IMR-90 (cell line): ENCODE data around the gene CDKAL1. TPM values are rescaled to one million over a fixed set of nuclear protein-coding genes. Genes with fewer than 3 reads are reported as not detected.

ENCODE experiments used
- ATAC-seq: fragments of 200-7000 bp; cut with Tn5 transposase; 2 replicates; pipeline ENCODE4 v1.9.1; 2020; ENCODE audit warnings: low read depth, mild to moderate bottlenecking, moderate library complexity
- BruUV-seq: library from RNA; stranded (reverse); fragments of 400-500 nt; replicated peaks from 2 replicates; lab custom pipeline; 2021; lab: Mats Ljungman, UMichigan
- CTCF ChIA-PET: fragments of 300-600 bp; formaldehyde crosslinking; extraction: SDS; loops from one replicate; lab custom pipeline; 2021; ENCODE audit warnings: antibody characterized with exemption; lab: Yijun Ruan, JAX
- POLR2A ChIA-PET: fragments of 300-600 bp; sonication (Branson Sonifier 250); formaldehyde crosslinking; loops from one replicate; lab custom pipeline; 2022; ENCODE audit warnings: antibody characterized with exemption; ENCODE audit not compliant: unreplicated experiment; lab: Charles Lee
- DNase-seq: peaks from one replicate; pipeline ENCODE4 v3.0.0; 2013
- H2AFZ ChIP-seq: replicated peaks from 2 replicates; pipeline ENCODE3; 2013; ENCODE audit warnings: low read length, mild to moderate bottlenecking; ENCODE audit not compliant: poor library complexity
- H2AK5ac ChIP-seq: 2 replicates; pipeline ENCODE4 v1.6.1; 2013; ENCODE audit warnings: low read depth, low read length, inconsistent platforms
- H2AK9ac ChIP-seq: replicated peaks from 2 replicates; pipeline ENCODE3; 2013; ENCODE audit warnings: mild to moderate bottlenecking, low read depth, low read length, moderate library complexity; ENCODE audit not compliant: poor library complexity
- H2BK120ac ChIP-seq: 2 replicates; pipeline ENCODE4 v1.6.1; 2013; ENCODE audit warnings: low read depth, low read length, inconsistent platforms
- H2BK15ac ChIP-seq: 3 replicates; pipeline ENCODE4 v1.6.1; 2013; ENCODE audit warnings: low read depth, low read length, inconsistent platforms
- H2BK20ac ChIP-seq: 2 replicates; pipeline ENCODE4 v1.6.1; 2013; ENCODE audit warnings: low read depth, mild to moderate bottlenecking, inconsistent platforms, low read length, moderate library complexity
- H2BK5ac ChIP-seq: 2 replicates; pipeline ENCODE4 v1.6.1; 2013; ENCODE audit warnings: mild to moderate bottlenecking, low read depth, low read length, inconsistent platforms; ENCODE audit not compliant: poor library complexity, severe bottlenecking
- H3K14ac ChIP-seq: replicated peaks from 2 replicates; pipeline ENCODE4 v1.6.1; 2013; ENCODE audit warnings: low read depth, low read length, inconsistent platforms
- H3K18ac ChIP-seq: 2 replicates; pipeline ENCODE4 v1.6.1; 2013; ENCODE audit warnings: low read depth, low read length, control low read depth
- H3K23ac ChIP-seq: 2 replicates; pipeline ENCODE4 v1.6.1; 2013; ENCODE audit warnings: low read depth, low read length, inconsistent platforms
- H3K27ac ChIP-seq: 2 replicates; pipeline ENCODE4 v1.5.1; 2013; ENCODE audit warnings: mild to moderate bottlenecking, control low read depth, low read length; ENCODE audit not compliant: insufficient read depth
- H3K27me3 ChIP-seq: 2 replicates; pipeline ENCODE4 v1.6.1; 2013; ENCODE audit warnings: low read length; ENCODE audit not compliant: control insufficient read depth, insufficient read depth
- H3K36me3 ChIP-seq: 2 replicates; pipeline ENCODE4 v1.6.1; 2013; ENCODE audit warnings: low read length, mixed read lengths; ENCODE audit not compliant: control insufficient read depth, insufficient read depth
- H3K4ac ChIP-seq: 2 replicates; pipeline ENCODE4 v1.6.1; 2013; ENCODE audit warnings: low read depth, low read length, inconsistent platforms
- H3K4me1 ChIP-seq: 2 replicates; pipeline ENCODE4 v1.6.1; 2013; ENCODE audit warnings: low read length, mixed read lengths; ENCODE audit not compliant: control insufficient read depth, insufficient read depth
- H3K4me2 ChIP-seq: 2 replicates; pipeline ENCODE4 v1.6.1; 2013; ENCODE audit warnings: low read depth, mild to moderate bottlenecking, control low read depth, low read length, moderate library complexity
- H3K4me3 ChIP-seq: 2 replicates; pipeline ENCODE4 v1.5.1; 2013; ENCODE audit warnings: low read depth, mild to moderate bottlenecking, control low read depth, low read length, moderate library complexity; ENCODE audit not compliant: insufficient read depth
- H3K56ac ChIP-seq: 2 replicates; pipeline ENCODE4 v1.6.1; 2013; ENCODE audit warnings: low read length, inconsistent platforms; ENCODE audit not compliant: insufficient read depth; ENCODE audit errors: extremely low read depth
- H3K79me1 ChIP-seq, 2 experiments: 2 replicates each; pipeline ENCODE4 v1.6.1; 2013; ENCODE audit warnings: low read length in 2 of 2, inconsistent platforms in 1 of 2, low read depth in 1 of 2
- H3K9ac ChIP-seq: 2 replicates; pipeline ENCODE4 v1.6.1; 2013; ENCODE audit warnings: low read depth, low read length, control low read depth
- H3K9me1 ChIP-seq: 2 replicates; pipeline ENCODE4 v1.6.1; 2013; ENCODE audit warnings: low read length, inconsistent platforms; ENCODE audit not compliant: insufficient read depth
- H3K9me3 ChIP-seq: 2 replicates; pipeline ENCODE4 v1.6.1; 2013; ENCODE audit warnings: low read length; ENCODE audit not compliant: control insufficient read depth, insufficient read depth
- H4K20me1 ChIP-seq: 2 replicates; pipeline ENCODE4 v1.6.1; 2013; ENCODE audit warnings: low read length, inconsistent platforms; ENCODE audit not compliant: insufficient read depth
- H4K5ac ChIP-seq: 2 replicates; pipeline ENCODE4 v1.6.1; 2013; ENCODE audit warnings: mild to moderate bottlenecking, low read depth, low read length, control low read depth
- H4K8ac ChIP-seq, 2 experiments: 2 replicates each; pipeline ENCODE4 v1.6.1; 2013; ENCODE audit warnings: low read depth in 2 of 2, low read length in 2 of 2, control low read depth in 1 of 2, inconsistent platforms in 1 of 2
- H4K91ac ChIP-seq: 2 replicates; pipeline ENCODE4 v1.6.1; 2013; ENCODE audit warnings: low read depth, low read length, inconsistent platforms; ENCODE audit not compliant: insufficient read depth
- CTCF ChIP-seq: conservative IDR thresholded peaks from 2 replicates; pipeline ENCODE4 v1.5.1; 2012; ENCODE audit warnings: mild to moderate bottlenecking, low read depth, low read length, improper control_type of control experiment
- MAFK ChIP-seq: IDR thresholded peaks from 2 replicates; pipeline ENCODE4 v1.6.1; 2012; ENCODE audit warnings: low read depth, low read length, improper control_type of control experiment
- NFE2L2 ChIP-seq: fragments of 150-350 bp; IDR thresholded peaks from 2 replicates; pipeline ENCODE4 v1.6.1; 2016; ENCODE audit warnings: low read depth, mild to moderate bottlenecking, low read length
- POLR2A ChIP-seq: IDR thresholded peaks from 2 replicates; pipeline ENCODE4 v1.6.1; 2012; ENCODE audit warnings: mild to moderate bottlenecking, low read depth, low read length
- RAD21 ChIP-seq: IDR thresholded peaks from 2 replicates; pipeline ENCODE4 v1.6.1; 2012; ENCODE audit warnings: low read length, improper control_type of control experiment
- SMC3 ChIP-seq: fragments of 150-350 bp; IDR thresholded peaks from 2 replicates; pipeline ENCODE4 v1.6.1; 2016; ENCODE audit warnings: low read depth, mild to moderate bottlenecking, antibody characterized with exemption, low read length, moderate library complexity
- WGBS, 2 experiments: methylation state at CpG; one replicate each; pipeline versions ENCODE4 v1.1.5 to v1.1.7; 2013; ENCODE audit warnings: missing lambda C conversion rate in 2 of 2; ENCODE audit not compliant: insufficient read length in 1 of 2; ENCODE audit errors: extremely low coverage in 2 of 2; 5-methylcytosine and 5-hydroxymethylcytosine counted together
- dilution Hi-C: fragments of 300-500 bp; cut with HindIII; formaldehyde crosslinking; loops from one replicate; pipeline ENCODE4 v1.14.3; 2018; ENCODE audit warnings: low sequenced_read_pairs; ENCODE audit not compliant: unreplicated experiment
- in situ Hi-C: fragments of 300-500 bp; cut with MboI; formaldehyde crosslinking; loops from 3 replicates; pipeline ENCODE4 v1.14.3; 2019; ENCODE audit warnings: low sequenced_read_pairs, inconsistent platforms, mixed read lengths
- intact Hi-C: fragments of 100-400 bp; cut with micrococcal nuclease; formaldehyde crosslinking; loops from 2 replicates; pipeline ENCODE4 v1.10.0; 2022
- polyA plus RNA-seq, 3 experiments: library from polyadenylated mRNA; depleted of rRNA; stranded (reverse); fragments of >200 nt; gene quantifications; 2 replicates each; pipeline ENCODE4 v1.2.3, GENCODE V29; 2012; ENCODE audit warnings: low replicate concordance in 1 of 3
- total RNA-seq: library from RNA; depleted of rRNA; stranded (reverse); fragments of >200 nt; gene quantifications from 2 replicates; pipeline ENCODE4 v1.2.3, GENCODE V29; 2012
- TF ChIP-seq, protein P1 (sequence below): fragments of 150-350 bp; IDR thresholded peaks from 2 replicates; pipeline ENCODE4 v1.6.1; 2016; ENCODE audit warnings: low read depth, mild to moderate bottlenecking, low read length, moderate library complexity, borderline replicate concordance

The CDKAL1 gene
- total and polyA plus RNA-seq, 2 of the 4 experiments (the other 2 are of a cell fraction), result 3.7 to 13.1 TPM

DNA sequence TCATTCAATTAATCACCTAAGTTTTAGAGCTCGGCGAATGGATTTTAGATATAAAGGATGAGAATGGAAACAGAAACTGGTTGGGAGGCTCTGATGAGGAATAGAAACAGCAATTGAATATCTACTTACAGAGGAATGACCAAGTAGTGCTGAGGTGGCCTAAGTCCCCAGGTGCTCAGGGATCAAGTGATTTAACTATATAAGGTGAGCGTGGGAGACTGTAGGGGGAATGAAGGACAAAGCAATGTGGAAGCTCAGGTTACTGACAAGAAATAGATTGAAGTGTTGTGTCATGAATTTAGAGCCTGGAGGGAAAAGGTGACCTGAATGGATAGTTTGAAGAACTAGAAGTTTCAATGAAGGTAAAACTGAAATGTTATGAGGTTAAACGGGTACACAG lies 563.9 kb downstream of the CDKAL1 start:
- H3K27me3 ChIP-seq, result no peaks in the 10 kb centered on the region
- TF ChIP-seq CTCF (no peak), RAD21 (no peak), POLR2A (no peak), SMC3 (no peak), MAFK (no peak), NFE2L2 (no peak)
- TF ChIP-seq, protein P1, sequence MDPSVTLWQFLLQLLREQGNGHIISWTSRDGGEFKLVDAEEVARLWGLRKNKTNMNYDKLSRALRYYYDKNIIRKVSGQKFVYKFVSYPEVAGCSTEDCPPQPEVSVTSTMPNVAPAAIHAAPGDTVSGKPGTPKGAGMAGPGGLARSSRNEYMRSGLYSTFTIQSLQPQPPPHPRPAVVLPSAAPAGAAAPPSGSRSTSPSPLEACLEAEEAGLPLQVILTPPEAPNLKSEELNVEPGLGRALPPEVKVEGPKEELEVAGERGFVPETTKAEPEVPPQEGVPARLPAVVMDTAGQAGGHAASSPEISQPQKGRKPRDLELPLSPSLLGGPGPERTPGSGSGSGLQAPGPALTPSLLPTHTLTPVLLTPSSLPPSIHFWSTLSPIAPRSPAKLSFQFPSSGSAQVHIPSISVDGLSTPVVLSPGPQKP, result no peak
- H3K18ac ChIP-seq, result no peak overlapping the region
- no peak overlapping the region for H2BK15ac ChIP-seq
- H3K27ac ChIP-seq, result no peak overlapping the region
- BruUV-seq, result no TSS peak
- H2AFZ ChIP-seq, result no peak overlapping the region
- no peaks in the 10 kb centered on the region for H3K36me3 ChIP-seq
- H3K9me3 ChIP-seq, result no peaks in the 10 kb centered on the region
- ChIA-PET CTCF (interaction anchor here (0.6 kb wide), 1 partner anchor 33 kb away, joined by 5 read pairs; no protein-coding TSS in a partner anchor), POLR2A (interaction anchor here (0.6 kb wide), 1 partner anchor 710 kb away, joined by 4 read pairs; no protein-coding TSS in a partner anchor)
- no peaks in the 10 kb centered on the region for H3K9me1 ChIP-seq
- H2BK20ac ChIP-seq, result no peak overlapping the region
- H3K79me1 ChIP-seq, result no peaks in the 10 kb centered on the region; a peak in 1 of 4 replicates
- H2AK9ac ChIP-seq, result no peak overlapping the region
- intact Hi-C loops, result no loop called here
- ATAC-seq, result no peak
- in situ Hi-C loops, result no loop called here
- H3K4ac ChIP-seq, result no peak overlapping the region
- 92% methylated on average over 2 of the region's 4 CpGs; no CpG with 5 or more reads in 1 of the 2 experiments for WGBS, 2 experiments
- H3K23ac ChIP-seq, result no peak overlapping the region
- H3K56ac ChIP-seq, result no peak overlapping the region
- H4K91ac ChIP-seq, result no peak overlapping the region
- H4K20me1 ChIP-seq, result no peaks in the 10 kb centered on the region
- H3K4me2 ChIP-seq, result no peak overlapping the region
- dilution Hi-C loops, result no loop called here
- H3K9ac ChIP-seq, result no peak overlapping the region
- no peak overlapping the region for H3K4me3 ChIP-seq
- H3K4me1 ChIP-seq, result no peaks in the 10 kb centered on the region
- no peak overlapping the region for H3K14ac ChIP-seq
- H2BK120ac ChIP-seq, result no peak overlapping the region
- DNase-seq, result no peak
- no peak overlapping the region for H4K8ac ChIP-seq
- H4K5ac ChIP-seq, result no peak overlapping the region
- H2BK5ac ChIP-seq, result no peak overlapping the region
- no peak overlapping the region for H2AK5ac ChIP-seq
